Measurements from ENCODE around the gene LMNA. TPM values are rescaled to one million over a fixed set of nuclear protein-coding genes. Genes with fewer than 3 reads are reported as not detected.
A peak's percentile ranks its signal among the peaks of the same experiment; 100 is the strongest.

Gene LMNA
- polyA plus RNA-seq, 1 of the 3 experiments (the other 2 are of a cell fraction), result 983 TPM

GRCh38 chr1:156148216-156148615 is 33.7 kb downstream of the LMNA start:
- TF ChIP-seq RAD21 (IDR thresholded peaks at IDR 0.05; ENCODE audit: low read length), result no peak
- TF ChIP-seq GATA2 (CRISPR knock-in tag; IDR thresholded peaks at IDR 0.05), result no peak
- no peak for TF ChIP-seq MAX (IDR thresholded peaks at IDR 0.05; ENCODE audit: low read depth)
- no peak for TF ChIP-seq NRF1 (IDR thresholded peaks at IDR 0.05; ENCODE audit: low read depth, low read length)
- TF ChIP-seq TCF12 (IDR thresholded peaks at IDR 0.05), result no peak
- no peak for TF ChIP-seq NFIC (IDR thresholded peaks at IDR 0.05; ENCODE audit: borderline replicate concordance)
- Histone ChIP-seq H3K9me3 (no peaks in the 10 kb centered on the region), H3K27me3 (ENCODE audit: insufficient read depth) (no peaks in the 10 kb centered on the region), H3K79me2 (ENCODE audit: insufficient read depth) (no peaks in the 10 kb centered on the region), H2AFZ (ENCODE audit: low read depth) (no peak overlapping the region), H3K9me2 (no peaks in the 10 kb centered on the region), H3K9ac (no peak overlapping the region), H3K4me3 (ENCODE audit: low read depth in 2 of 2, low read length in 1 of 2) (no peak overlapping the region), H4K20me1 (ENCODE audit: insufficient read depth) (peaks cover 13% of the 10 kb centered on the region), H3K4me1 (ENCODE audit: control insufficient read depth in 1 of 2, insufficient read depth in 2 of 2, low read depth in 1 of 2, low read length in 1 of 2) (peaks cover 12 to 15% of the 10 kb centered on the region in 2 experiments), H3F3A (replicated peaks; ENCODE audit: insufficient read depth) (peaks cover 42% of the 10 kb centered on the region), H3K27ac (ENCODE audit: low read depth in 2 of 2, low read length in 1 of 2) (no peak overlapping the region), H3K36me3 (replicated peaks in 1 of 2; ENCODE audit: control insufficient read depth in 1 of 2, insufficient read depth in 2 of 2, low read length in 1 of 2) (no peaks in the 10 kb centered on the region), H3K4me2 (no peak overlapping the region)
- no peak for DNase-seq
- ChIA-PET POLR2A (interaction anchor here (0.6 kb wide), 1 partner anchor 69 kb away, joined by 5 read pairs; no protein-coding TSS in a partner anchor), CTCF (interaction anchor here (1.0 to 40.5 kb wide), 9 partner anchors 14 to 135 kb away, joined by 3 to 1559 read pairs (median 6); partner anchors contain the start of genes MEX3A, PMF1 and SMG5)
- WGBS (ENCODE audit: low lambda C conversion rate), result 100% methylated on average over 6 of the region's 6 CpGs

GRCh38 chr1:156149374-156150332 is 35.1 kb downstream of the LMNA start:
- peak; percentile 17 for DNase-seq
- no peaks in the 10 kb centered on the region for H3K79me2 ChIP-seq (ENCODE audit: insufficient read depth)
- TF ChIP-seq TEAD4 (IDR thresholded peaks at IDR 0.05; ENCODE audit: borderline replicate concordance, insufficient read depth) (no peak), ELF1 (IDR thresholded peaks at IDR 0.05) (no peak), IRF3 (IDR thresholded peaks at IDR 0.05; ENCODE audit: low read depth, low read length) (no peak), NRF1 (IDR thresholded peaks at IDR 0.05; ENCODE audit: low read depth, low read length) (no peak), FOXJ3 (CRISPR knock-in tag; IDR thresholded peaks at IDR 0.05) (no peak), RAD21 (IDR thresholded peaks at IDR 0.05; ENCODE audit: low read length) (no peak), RFX5 (IDR thresholded peaks at IDR 0.05; ENCODE audit: low read length) (no peak), YY1 (IDR thresholded peaks at IDR 0.05; ENCODE audit: low read depth) (no peak), TCF12 (IDR thresholded peaks at IDR 0.05) (no peak), RXRA (IDR thresholded peaks at IDR 0.05; ENCODE audit: borderline replicate concordance, low read depth) (no peak), USF1 (IDR thresholded peaks at IDR 0.05; ENCODE audit: borderline replicate concordance, low read depth) (no peak), USF2 (IDR thresholded peaks at IDR 0.05; ENCODE audit: borderline replicate concordance, low read depth, low read length) (no peak), GABPA (IDR thresholded peaks at IDR 0.05; ENCODE audit: low read depth) (no peak), EP300 (IDR thresholded peaks at IDR 0.05; ENCODE audit: borderline replicate concordance in 1 of 2, low read depth in 1 of 2, low read length in 1 of 2) (no peak), MAX (IDR thresholded peaks at IDR 0.05; ENCODE audit: low read depth) (no peak), CTCF (IDR thresholded peaks at IDR 0.05) (no peak), TAF1 (IDR thresholded peaks at IDR 0.05; ENCODE audit: borderline replicate concordance, low read depth, low read length) (no peak), RCOR1 (IDR thresholded peaks at IDR 0.05; ENCODE audit: low read length) (no peak), FOSL2 (IDR thresholded peaks at IDR 0.05; ENCODE audit: borderline replicate concordance, low read depth) (no peak)
- POLR2A ChIA-PET, result interaction anchor here (0.5 kb wide), 1 partner anchor 75 kb away, joined by 3 read pairs; no protein-coding TSS in a partner anchor
- CTCF ChIA-PET, result interaction anchor here (0.9 to 40.5 kb wide), 7 partner anchors 8 to 110 kb away, joined by 3 to 1559 read pairs (median 12); partner anchors contain the start of genes MEX3A and PMF1
- no peaks in the 10 kb centered on the region for H3K9me2 ChIP-seq
- WGBS (ENCODE audit: low lambda C conversion rate), result 84% methylated on average over 18 of the region's 20 CpGs
- no peaks in the 10 kb centered on the region for H3K9me3 ChIP-seq
- peaks cover 29% of the 10 kb centered on the region for H3F3A ChIP-seq (replicated peaks; ENCODE audit: insufficient read depth)
- no peak overlapping the region for H3K4me2 ChIP-seq
- peaks cover 8% of the 10 kb centered on the region for H4K20me1 ChIP-seq (ENCODE audit: insufficient read depth)
- no peak overlapping the region for H3K4me3 ChIP-seq (ENCODE audit: low read depth in 2 of 2, low read length in 1 of 2)
- H3K27me3 ChIP-seq (ENCODE audit: insufficient read depth), result no peaks in the 10 kb centered on the region
- no peak overlapping the region for H2AFZ ChIP-seq (ENCODE audit: low read depth)
- peaks cover 12 to 15% of the 10 kb centered on the region in 2 experiments for H3K4me1 ChIP-seq (ENCODE audit: control insufficient read depth in 1 of 2, insufficient read depth in 2 of 2, low read depth in 1 of 2, low read length in 1 of 2)
- H3K36me3 ChIP-seq (replicated peaks in 1 of 2; ENCODE audit: control insufficient read depth in 1 of 2, insufficient read depth in 2 of 2, low read length in 1 of 2), result no peaks in the 10 kb centered on the region
- H3K27ac ChIP-seq (ENCODE audit: low read depth in 2 of 2, low read length in 1 of 2), result no peak overlapping the region
- no peak overlapping the region for H3K9ac ChIP-seq

Measured in SK-N-SH (cell line).